HG03565 (cell line): Measurements from ENCODE around the gene TUBGCP2.

Source experiments
- ATAC-seq: cut with Tn5 transposase; IDR thresholded peaks from one replicate; pipeline ENCODE4 v1.9.1; 2021; ENCODE audit warnings: mild to moderate bottlenecking, moderate library complexity; ENCODE audit not compliant: unreplicated experiment

The TUBGCP2 gene

GRCh38 chr10:133309100-133309719, 538 bp upstream of the TUBGCP2 start:
- peak; percentile 62 for ATAC-seq

GRCh38 chr10:133307776-133308420, 774 bp downstream of the TUBGCP2 start:
- ATAC-seq = no peak

GRCh38 chr10:133306941-133307379, 1.7 kb downstream of the TUBGCP2 start:
- ATAC-seq = no peak

DNA sequence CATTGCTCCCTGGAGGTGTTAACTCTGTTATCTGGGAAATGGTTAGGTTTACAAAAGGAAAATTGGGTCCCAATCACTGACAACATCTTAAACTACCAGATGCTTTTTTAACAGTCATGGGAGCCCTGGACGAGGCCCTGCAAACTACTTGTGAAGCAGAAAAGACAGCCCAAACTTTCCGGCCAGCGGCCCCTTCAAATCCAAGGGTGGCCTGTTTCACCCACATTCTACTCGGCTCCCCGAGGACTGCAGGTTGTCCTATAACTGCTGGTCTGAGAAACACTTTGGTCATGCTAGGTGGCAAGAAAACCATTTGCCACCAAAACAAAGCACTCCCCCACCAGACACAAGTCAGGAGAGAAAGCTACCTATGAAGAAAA, 2.6 kb downstream of the TUBGCP2 start:
- ATAC-seq = no peak

GRCh38 chr10:133303206-133303605, 5.5 kb downstream of the TUBGCP2 start:
- no peak for ATAC-seq

DNA sequence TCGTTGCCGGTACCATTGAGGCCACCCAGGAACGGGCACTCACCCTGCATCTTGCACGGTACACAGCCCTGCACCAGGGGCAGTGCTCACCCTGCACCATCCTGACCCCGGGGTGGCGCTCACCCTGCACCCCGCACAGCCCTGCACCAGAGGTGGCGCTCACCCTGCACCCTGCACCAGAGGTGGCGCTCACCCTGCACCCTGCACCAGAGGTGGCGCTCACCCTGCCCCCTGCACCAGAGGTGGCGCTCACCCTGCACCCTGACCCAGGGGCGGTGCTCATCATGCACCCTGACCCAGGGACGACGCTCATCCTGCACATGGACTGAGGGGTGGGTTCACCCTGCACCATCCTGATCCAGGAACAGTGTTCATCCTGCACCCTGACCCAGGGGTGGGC, 6.4 kb downstream of the TUBGCP2 start:
- ATAC-seq = no peak

GRCh38 chr10:133299738-133300137, 8.9 kb downstream of the TUBGCP2 start:
- ATAC-seq = no peak

- ATAC-seq = no peak
Measured at GRCh38 chr10:133299224-133299623, 9.4 kb downstream of the TUBGCP2 start.

GRCh38 chr10:133298466-133298865, 10.2 kb downstream of the TUBGCP2 start:
- no peak for ATAC-seq

DNA sequence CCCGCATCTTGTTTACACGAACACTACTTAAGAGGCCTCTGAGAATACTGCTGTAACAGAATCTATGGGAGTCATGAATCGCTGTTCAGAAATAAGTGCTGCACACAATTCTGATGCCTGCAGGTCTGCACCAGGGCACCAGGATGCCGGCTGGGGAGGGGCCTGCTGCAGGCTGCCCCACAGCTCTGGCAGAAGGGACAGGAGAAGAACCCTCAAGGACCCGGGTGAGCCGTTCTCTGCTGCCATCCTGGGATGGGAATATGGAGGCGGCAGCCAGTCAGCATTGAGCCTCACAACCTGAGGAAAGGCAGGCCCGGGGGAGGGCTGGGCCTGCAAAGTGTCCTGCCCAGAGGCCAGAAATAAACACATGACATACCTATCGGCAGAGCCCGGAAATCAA, 11.2 kb downstream of the TUBGCP2 start:
- ATAC-seq = no peak

DNA sequence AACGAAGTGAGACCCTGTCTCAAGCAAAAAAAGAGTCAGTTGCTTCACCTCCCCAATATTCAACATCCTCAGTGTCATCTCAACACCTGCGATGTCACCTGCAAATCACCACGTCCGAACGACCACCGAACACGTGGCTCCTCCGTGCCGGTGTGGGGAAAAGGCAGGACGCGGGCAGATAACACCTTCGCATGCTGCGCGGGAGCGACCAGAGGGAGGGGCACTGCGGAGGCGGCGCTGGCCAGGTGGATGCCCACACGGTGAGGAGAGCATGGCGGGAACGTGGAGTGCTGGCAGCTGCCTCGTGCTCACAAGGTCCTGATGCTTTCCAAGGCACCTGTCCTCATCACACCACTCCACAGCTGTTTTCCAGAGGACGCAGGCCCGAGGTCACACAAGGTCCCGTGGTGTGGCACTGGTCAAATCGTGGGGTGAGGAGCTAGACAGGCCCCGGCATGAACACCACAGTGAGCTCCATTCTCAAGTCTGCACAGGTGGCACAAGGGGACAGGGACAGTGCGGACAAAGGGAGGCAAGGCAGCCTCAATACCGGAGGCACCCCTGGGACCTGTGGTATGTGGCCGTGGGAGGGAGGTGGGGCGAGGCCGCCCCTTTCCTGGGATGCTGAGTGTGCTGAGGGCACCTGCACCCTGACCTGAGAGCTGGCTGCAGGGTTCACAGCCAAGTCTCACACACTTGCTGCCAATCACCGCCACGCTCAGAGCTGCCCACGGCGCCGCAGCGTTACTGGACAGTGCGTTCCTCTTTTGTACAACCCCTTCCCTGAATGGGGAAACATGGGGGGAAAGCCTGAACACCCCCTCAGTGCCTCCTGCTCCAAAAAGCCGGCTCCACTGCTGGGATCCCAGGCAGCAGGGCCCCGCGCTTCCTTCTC, 13.0 kb downstream of the TUBGCP2 start:
- ATAC-seq = no peak

- no peak for ATAC-seq
Measured at GRCh38 chr10:133294189-133294588, 14.5 kb downstream of the TUBGCP2 start.

- ATAC-seq = no peak
Measured at GRCh38 chr10:133293810-133294119, 14.9 kb downstream of the TUBGCP2 start.

- ATAC-seq = no peak
Measured at GRCh38 chr10:133292919-133293809, 15.5 kb downstream of the TUBGCP2 start.

GRCh38 chr10:133289761-133290160, 18.9 kb downstream of the TUBGCP2 start:
- ATAC-seq = no peak

- no peak for ATAC-seq
Measured at GRCh38 chr10:133287832-133288500, 20.7 kb downstream of the TUBGCP2 start.

DNA sequence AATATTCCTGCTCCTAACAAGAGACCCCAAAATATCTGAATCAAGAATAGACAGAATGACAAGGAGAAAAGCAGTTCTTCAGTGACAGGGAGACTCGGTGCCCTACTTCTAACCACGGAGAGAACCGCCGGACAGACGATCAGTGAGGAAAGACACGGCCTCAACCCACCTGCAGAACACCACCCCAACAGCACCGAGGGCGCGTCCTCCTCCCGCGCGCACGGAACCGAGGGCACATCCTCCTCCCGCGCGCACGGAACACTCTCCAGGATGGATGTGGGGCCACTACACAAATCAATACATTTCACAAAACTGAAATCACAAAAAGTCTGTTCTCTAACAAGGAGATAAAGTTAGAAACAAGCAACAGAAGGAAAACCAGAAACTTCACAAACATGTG, 22.3 kb downstream of the TUBGCP2 start:
- ATAC-seq = no peak

DNA sequence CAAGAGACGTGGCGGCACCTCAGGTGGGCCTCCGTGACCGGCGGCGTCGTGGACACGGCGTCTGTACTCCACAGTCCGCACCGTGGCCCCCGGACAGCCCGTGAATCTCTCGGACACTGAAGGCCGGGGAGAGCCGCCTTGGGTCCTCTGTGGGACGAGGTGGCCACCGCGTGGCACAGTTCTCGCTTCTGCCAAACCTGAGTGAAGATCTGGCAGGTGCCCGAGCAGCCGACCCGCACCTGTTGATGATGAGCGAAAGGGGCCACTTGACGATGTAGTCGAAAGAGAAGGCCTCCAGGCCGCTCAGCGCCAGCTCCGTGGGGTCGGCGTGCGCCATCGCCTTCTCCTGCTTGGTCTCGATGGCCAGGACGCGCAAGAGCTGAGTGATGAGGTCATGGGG, 23.5 kb downstream of the TUBGCP2 start:
- ATAC-seq = no peak

DNA sequence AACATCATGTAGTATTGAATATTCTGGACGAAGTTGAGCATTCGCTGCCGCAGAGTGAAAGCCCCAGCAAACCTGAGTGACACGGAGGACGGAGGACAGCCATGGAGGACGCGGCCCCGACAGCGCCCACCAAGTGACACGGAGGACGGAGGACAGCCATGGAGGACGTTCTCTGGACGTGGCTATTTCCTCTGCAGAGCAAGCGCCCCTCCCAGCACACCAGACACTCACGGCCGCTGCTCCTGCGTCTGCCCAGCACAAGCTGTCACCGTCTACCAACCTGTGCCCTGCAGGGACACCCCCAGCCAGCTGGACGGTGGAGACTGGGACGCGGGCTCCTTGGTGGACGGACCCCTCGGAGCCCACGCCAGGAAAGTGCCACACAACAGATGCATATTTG, 24.7 kb downstream of the TUBGCP2 start:
- no peak for ATAC-seq

- no peak for ATAC-seq
Measured at GRCh38 chr10:133282846-133283390, 25.8 kb downstream of the TUBGCP2 start.
